Osteoblast (primary cell): ENCODE measurements around the gene FOXB1. TPM values are rescaled to one million over a fixed set of nuclear protein-coding genes. Genes with fewer than 3 reads are reported as not detected.

ENCODE experiments used
- DNase-seq: peaks from one replicate; pipeline ENCODE4 v3.0.0; 2011; ENCODE audit warnings: low spot score, mixed read lengths; ENCODE audit not compliant: insufficient read length; ENCODE audit errors: missing footprints
- H2AFZ ChIP-seq: 2 replicates; pipeline ENCODE4 v1.6.0; 2011; ENCODE audit warnings: mild to moderate bottlenecking, low read length
- H3K27ac ChIP-seq: 2 replicates; pipeline ENCODE4 v1.5.1; 2011; ENCODE audit warnings: mild to moderate bottlenecking, low read depth, low read length, moderate library complexity
- H3K27me3 ChIP-seq: 2 replicates; pipeline ENCODE4 v1.6.0; 2012; ENCODE audit warnings: mild to moderate bottlenecking, control low read depth, inconsistent platforms, low read length, moderate library complexity; ENCODE audit not compliant: insufficient read depth
- H3K36me3 ChIP-seq: 2 replicates; pipeline ENCODE4 v1.5.1; 2011; ENCODE audit warnings: mild to moderate bottlenecking, low read length, control low read depth, moderate library complexity; ENCODE audit not compliant: insufficient read depth
- H3K4me1 ChIP-seq: 2 replicates; pipeline ENCODE4 v1.5.1; 2011; ENCODE audit warnings: mild to moderate bottlenecking, low read length, control low read depth, moderate library complexity; ENCODE audit not compliant: insufficient read depth
- H3K4me2 ChIP-seq: 2 replicates; pipeline ENCODE4 v1.6.0; 2011; ENCODE audit warnings: mild to moderate bottlenecking, low read length; ENCODE audit not compliant: insufficient read depth
- H3K4me3 ChIP-seq: fragments of 200-600 bp; sonication (generic); 3 replicates; pipeline ENCODE4 v1.5.1; 2012; ENCODE audit warnings: mild to moderate bottlenecking, low read length, inconsistent platforms; ENCODE audit not compliant: insufficient read depth
- H3K79me2 ChIP-seq: 2 replicates; pipeline ENCODE4 v1.6.0; 2012; ENCODE audit warnings: mild to moderate bottlenecking, low read length, control low read depth, inconsistent platforms; ENCODE audit not compliant: insufficient read depth
- H3K9me3 ChIP-seq: 2 replicates; pipeline ENCODE4 v1.5.1; 2011; ENCODE audit warnings: low read depth, low read length, control low read depth
- H4K20me1 ChIP-seq: 2 replicates; pipeline ENCODE4 v1.6.0; 2012; ENCODE audit warnings: mild to moderate bottlenecking, low read length, control low read depth; ENCODE audit not compliant: insufficient read depth
- total RNA-seq: library from RNA; depleted of rRNA; stranded (reverse); fragments of >200 nt; gene quantifications from 2 replicates; pipeline ENCODE4 v1.2.3, GENCODE V29; 2012
- TF ChIP-seq, protein P1 (sequence below): IDR thresholded peaks from 2 replicates; pipeline ENCODE4 v1.5.1; 2011; ENCODE audit warnings: mild to moderate bottlenecking, low read depth, low read length, moderate library complexity; ENCODE audit errors: extremely low read depth

Gene FOXB1
- total RNA-seq, 1 donor: not detected

DNA sequence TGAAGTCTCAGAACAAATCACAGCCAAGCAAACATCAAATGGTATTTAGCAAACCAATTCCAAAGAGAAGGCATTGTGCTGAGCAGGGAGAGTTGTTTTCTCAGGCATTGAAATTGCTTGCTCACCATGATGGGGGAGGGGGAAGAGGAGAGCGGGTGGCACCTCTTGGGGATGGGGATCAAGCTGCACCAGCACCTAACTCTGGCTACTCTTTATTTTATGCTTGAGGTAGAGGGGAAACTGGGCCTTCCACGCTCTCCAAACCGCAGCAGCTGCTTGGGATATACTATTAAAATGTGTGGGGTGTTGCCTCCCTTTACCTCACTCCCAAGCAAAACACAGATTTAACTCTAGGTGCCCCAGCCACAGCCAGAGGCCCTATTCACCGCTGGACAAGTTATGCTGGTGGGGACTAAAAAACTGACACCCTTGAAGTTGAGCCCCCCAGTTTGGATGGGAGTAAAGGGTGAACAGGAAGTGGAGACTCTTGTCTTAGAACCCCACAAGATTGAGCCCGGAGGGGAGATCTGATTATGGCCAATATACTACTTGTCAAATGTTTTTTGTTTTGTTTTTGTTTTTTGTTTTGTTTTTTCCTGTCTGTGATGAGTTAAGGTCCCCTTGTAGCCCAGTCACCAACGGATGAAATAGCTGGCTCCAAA lies 5.0 kb upstream of the FOXB1 start:
- TF ChIP-seq, protein P1, sequence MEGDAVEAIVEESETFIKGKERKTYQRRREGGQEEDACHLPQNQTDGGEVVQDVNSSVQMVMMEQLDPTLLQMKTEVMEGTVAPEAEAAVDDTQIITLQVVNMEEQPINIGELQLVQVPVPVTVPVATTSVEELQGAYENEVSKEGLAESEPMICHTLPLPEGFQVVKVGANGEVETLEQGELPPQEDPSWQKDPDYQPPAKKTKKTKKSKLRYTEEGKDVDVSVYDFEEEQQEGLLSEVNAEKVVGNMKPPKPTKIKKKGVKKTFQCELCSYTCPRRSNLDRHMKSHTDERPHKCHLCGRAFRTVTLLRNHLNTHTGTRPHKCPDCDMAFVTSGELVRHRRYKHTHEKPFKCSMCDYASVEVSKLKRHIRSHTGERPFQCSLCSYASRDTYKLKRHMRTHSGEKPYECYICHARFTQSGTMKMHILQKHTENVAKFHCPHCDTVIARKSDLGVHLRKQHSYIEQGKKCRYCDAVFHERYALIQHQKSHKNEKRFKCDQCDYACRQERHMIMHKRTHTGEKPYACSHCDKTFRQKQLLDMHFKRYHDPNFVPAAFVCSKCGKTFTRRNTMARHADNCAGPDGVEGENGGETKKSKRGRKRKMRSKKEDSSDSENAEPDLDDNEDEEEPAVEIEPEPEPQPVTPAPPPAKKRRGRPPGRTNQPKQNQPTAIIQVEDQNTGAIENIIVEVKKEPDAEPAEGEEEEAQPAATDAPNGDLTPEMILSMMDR: no peak
- no peak overlapping the region for H3K27ac ChIP-seq
- peak; percentile 25 for DNase-seq
- no peak overlapping the region for H3K4me2 ChIP-seq
- no peaks in the 10 kb centered on the region for H4K20me1 ChIP-seq
- H3K27me3 ChIP-seq: peaks cover 99% of the 10 kb centered on the region
- no peaks in the 10 kb centered on the region for H3K79me2 ChIP-seq
- no peaks in the 10 kb centered on the region for H3K36me3 ChIP-seq
- H3K4me1 ChIP-seq: no peaks in the 10 kb centered on the region
- H3K4me3 ChIP-seq: no peak overlapping the region
- no peak overlapping the region for H2AFZ ChIP-seq
- H3K9me3 ChIP-seq: no peaks in the 10 kb centered on the region

DNA sequence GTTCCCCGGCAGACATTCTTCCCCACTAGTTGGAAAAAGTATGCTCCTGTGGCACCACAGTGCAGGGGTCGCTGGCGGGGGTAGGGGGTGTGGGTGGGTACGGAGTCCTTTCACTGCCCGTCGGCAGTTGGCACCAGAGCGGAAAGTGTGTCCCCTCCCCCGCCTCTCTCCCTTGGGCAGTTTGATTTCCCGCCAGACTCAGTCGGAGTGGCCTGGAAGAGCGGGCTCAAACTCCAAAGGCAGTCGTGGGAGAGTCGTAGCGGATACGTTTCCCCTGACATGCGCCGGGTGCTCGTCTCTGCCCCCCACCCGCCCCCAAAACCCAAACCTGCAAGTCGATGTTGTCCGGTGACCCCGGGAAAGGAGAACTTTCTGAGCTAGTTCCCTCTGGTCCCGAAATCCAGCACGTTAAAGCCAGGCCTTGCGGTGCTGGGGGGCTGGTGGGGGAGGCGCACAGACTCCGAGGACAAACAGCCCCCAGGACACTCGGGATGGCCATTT lies 4.4 kb upstream of the FOXB1 start:
- TF ChIP-seq, protein P1: no peak
- Histone ChIP-seq H3K4me2 (no peak overlapping the region), H3K36me3 (no peaks in the 10 kb centered on the region), H3K27ac (no peak overlapping the region), H4K20me1 (no peaks in the 10 kb centered on the region), H3K79me2 (no peaks in the 10 kb centered on the region), H3K9me3 (no peaks in the 10 kb centered on the region), H3K27me3 (peaks cover 99% of the 10 kb centered on the region), H3K4me1 (no peaks in the 10 kb centered on the region), H2AFZ (no peak overlapping the region), H3K4me3 (no peak overlapping the region)
- DNase-seq: peak; percentile 32

DNA sequence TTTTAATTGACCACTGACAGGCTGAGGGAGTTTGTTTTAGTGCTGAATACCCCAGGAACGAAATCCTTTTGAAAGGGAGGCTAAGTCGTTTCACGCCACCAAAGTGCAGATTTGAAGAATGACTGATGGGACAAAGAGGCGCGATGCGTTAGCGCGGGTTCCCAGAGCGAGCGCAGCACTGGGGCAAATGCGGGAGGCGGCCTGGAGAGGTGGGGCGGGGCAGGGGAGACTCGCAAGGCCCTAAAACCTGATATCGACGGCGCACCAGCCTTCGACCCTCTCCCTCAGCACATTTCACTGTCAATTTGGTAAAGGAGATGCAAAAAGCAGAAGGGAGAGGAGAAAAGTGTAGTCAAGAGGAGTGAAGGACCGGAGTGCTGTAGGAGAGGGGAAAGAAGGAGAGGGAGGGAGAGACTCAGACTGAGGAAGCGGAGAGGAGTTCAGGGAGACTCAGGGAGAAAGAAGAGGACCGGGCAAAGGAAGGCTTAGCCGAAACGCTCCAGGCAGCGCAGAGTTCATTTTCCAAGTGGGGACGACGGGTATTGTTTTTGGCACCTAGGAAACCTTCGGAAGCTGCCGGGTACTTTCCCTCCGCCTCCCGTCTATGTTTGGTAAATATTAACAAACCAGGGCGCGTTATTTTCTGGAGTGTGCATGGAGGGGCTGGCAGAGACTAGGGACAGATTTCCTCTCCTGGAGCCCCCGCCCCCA lies 3.8 kb upstream of the FOXB1 start:
- Histone ChIP-seq H3K27ac (no peak overlapping the region), H3K4me3 (no peak overlapping the region), H3K27me3 (peaks cover 99% of the 10 kb centered on the region), H3K4me1 (no peaks in the 10 kb centered on the region), H3K36me3 (no peaks in the 10 kb centered on the region), H3K4me2 (no peak overlapping the region), H2AFZ (no peak overlapping the region), H3K9me3 (no peaks in the 10 kb centered on the region), H3K79me2 (no peaks in the 10 kb centered on the region), H4K20me1 (no peaks in the 10 kb centered on the region)
- DNase-seq: peak; percentile 73
- TF ChIP-seq, protein P1: no peak
